Upper lobe of left lung (tissue), 6 donors: ENCODE results near the gene TPTE2. TPM values are rescaled to one million over a fixed set of nuclear protein-coding genes. Genes with fewer than 3 reads are reported as not detected.
"Not testable (repeated sequence)": the region's sequence is repeated elsewhere in the genome, so short reads cannot be mapped to it uniquely, and the experiment has no call there.

Experiments used
- ATAC-seq, 2 donors: fragments of 200-7000 bp; cut with Tn5 transposase; one replicate each; pipeline ENCODE4 v1.9.1; 2022; ENCODE audit warnings: mild to moderate bottlenecking in 2 of 2, moderate library complexity in 2 of 2; ENCODE audit not compliant: low FRiP score in 2 of 2
- DNase-seq, 2 donors: peaks; one replicate each; pipeline ENCODE4 v3.0.0-alpha.2; 2019 to 2020
- H3K27ac ChIP-seq, 4 donors: fragments of 200-600 bp; sonication (generic); one replicate each; pipeline ENCODE4 v1.5.1; 2016 to 2019
- H3K27me3 ChIP-seq, 4 donors: fragments of 200-600 bp; sonication (generic); one replicate each; pipeline ENCODE4 v1.5.1; 2017 to 2019
- H3K36me3 ChIP-seq, 4 donors: fragments of 200-600 bp; sonication (generic); one replicate each; pipeline ENCODE4 v1.5.1; 2016 to 2019
- H3K4me1 ChIP-seq, 4 donors: fragments of 200-600 bp; sonication (generic); one replicate each; pipeline ENCODE4 v1.5.1; 2018 to 2019
- H3K4me3 ChIP-seq, 4 donors: fragments of 200-600 bp; sonication (generic); one replicate each; pipeline ENCODE4 v1.5.1; 2017 to 2019; ENCODE audit warnings: mild to moderate bottlenecking in 2 of 4, moderate library complexity in 1 of 4
- H3K9me3 ChIP-seq, 4 donors: fragments of 200-600 bp; sonication (generic); one replicate each; pipeline ENCODE4 v1.5.1; 2018 to 2019
- CTCF ChIP-seq, 6 experiments: fragments of 450-650 bp in 4 of 6; fragments of 200-600 bp in 2 of 6; sonication (generic) in 2 of 6; IDR thresholded peaks; one replicate each; pipeline ENCODE4 v1.5.1; 2016 to 2019; ENCODE audit warnings: antibody characterized with exemption in 6 of 6
- EP300 ChIP-seq, 4 donors: sonication (generic); formaldehyde crosslinking; IDR thresholded peaks; one replicate each; pipeline ENCODE4 v1.5.1; 2017; ENCODE audit warnings: antibody characterized with exemption in 4 of 4, control low read depth in 2 of 4
- POLR2A ChIP-seq, 4 donors: fragments of 450-650 bp; IDR thresholded peaks; one replicate each; pipeline ENCODE4 v1.5.1; 2016 to 2017; ENCODE audit warnings: antibody characterized with exemption in 4 of 4, mild to moderate bottlenecking in 2 of 4
- POLR2AphosphoS5 ChIP-seq, 2 donors: sonication (generic); formaldehyde crosslinking; IDR thresholded peaks; one replicate each; pipeline ENCODE4 v1.5.1; 2017; ENCODE audit warnings: antibody characterized with exemption in 2 of 2
- WGBS, 2 donors: methylation state at CpG; one replicate each; pipeline ENCODE4 v1.1.5; 2017 to 2018; 5-methylcytosine and 5-hydroxymethylcytosine counted together
- total RNA-seq, 6 donors: library from RNA; depleted of rRNA in 4 of 6; stranded (reverse); fragments of >200 nt in 4 of 6; gene quantifications; one replicate each; pipeline versions ENCODE4 v1.1.0 to v1.2.1, GENCODE V29; 2016 to 2021
- donor health status: DM: no; HTN: no; CAD: no; lungs with moderate emphysema.
- donor health status: DM: no; HTN: yes; CAD: no; lungs with severe emphysema.

Gene TPTE2
- total RNA-seq, 6 donors from 2014 or later: not detected

- H3K4me1 ChIP-seq: no peaks in the 10 kb centered on the region
- H3K36me3 ChIP-seq: no peaks in the 10 kb centered on the region
- H3K9me3 ChIP-seq: no peaks in the 10 kb centered on the region
- H3K27me3 ChIP-seq: no peaks in the 10 kb centered on the region
- DNase-seq (no peak), ATAC-seq (no peak)
- no peak overlapping the region for H3K27ac ChIP-seq
- TF ChIP-seq EP300 (IDR thresholded peaks at IDR 0.05) (no peak), POLR2AphosphoS5 (IDR thresholded peaks at IDR 0.05) (no peak), POLR2A (IDR thresholded peaks at IDR 0.05) (no peak), CTCF (IDR thresholded peaks at IDR 0.05) (no peak)
- no peak overlapping the region for H3K4me3 ChIP-seq
Observed at GRCh38 chr13:19519049-19519448, 42.3 kb downstream of the TPTE2 start.

GRCh38 chr13:19507623-19508022, 53.7 kb downstream of the TPTE2 start:
- H3K4me1 ChIP-seq, DNase-seq, H3K4me3 ChIP-seq, ATAC-seq, H3K9me3 ChIP-seq, H3K27me3 ChIP-seq, H3K27ac ChIP-seq, H3K36me3 ChIP-seq: not testable (repeated sequence)
- WGBS, 2 donors: 75% methylated on average over 5 of the region's 5 CpGs

GRCh38 chr13:19460126-19460525, 101.2 kb downstream of the TPTE2 start:
- H3K27me3 ChIP-seq, H3K36me3 ChIP-seq, H3K27ac ChIP-seq, H3K4me3 ChIP-seq, H3K4me1 ChIP-seq: not testable (repeated sequence)
- H3K9me3 ChIP-seq: peaks cover 0 to 12% (median 3%) of the 10 kb centered on the region in 4 donors
- peak in 1 of 2 donors; percentile 15 for ATAC-seq
- DNase-seq: peak in 1 of 2 donors; percentile 38
- 68 to 71% methylated on average over 9 of the region's 9 CpGs for WGBS, 2 donors

GRCh38 chr13:19439056-19439686, 122.2 kb downstream of the TPTE2 start:
- 0% methylated on average over 1 of the region's 2 CpGs; no CpG with 5 or more reads in 1 of the 2 donors for WGBS, 2 donors
- not testable (repeated sequence) for ATAC-seq, H3K36me3 ChIP-seq, H3K4me1 ChIP-seq, H3K9me3 ChIP-seq, H3K27me3 ChIP-seq, H3K27ac ChIP-seq, H3K4me3 ChIP-seq
- peak in 1 of 2 donors; percentile 47 for DNase-seq
- peak in 2 of 6 experiments; percentile 14 to 50 for TF ChIP-seq CTCF (IDR thresholded peaks at IDR 0.05)

GRCh38 chr13:19437780-19438179, 123.6 kb downstream of the TPTE2 start:
- not testable (repeated sequence) for H3K9me3 ChIP-seq, ATAC-seq, H3K4me3 ChIP-seq, DNase-seq, H3K4me1 ChIP-seq, H3K27ac ChIP-seq, H3K36me3 ChIP-seq, H3K27me3 ChIP-seq
- WGBS, 2 donors: 76 to 77% methylated on average over 6 of the region's 6 CpGs

GRCh38 chr13:19422236-19422635, 139.1 kb downstream of the TPTE2 start:
- H3K27ac ChIP-seq, H3K4me3 ChIP-seq, H3K27me3 ChIP-seq, H3K9me3 ChIP-seq, H3K4me1 ChIP-seq, H3K36me3 ChIP-seq, DNase-seq, ATAC-seq: not testable (repeated sequence)
- 79 to 82% methylated on average over 2 of the region's 2 CpGs for WGBS, 2 donors

- H3K27ac ChIP-seq, ATAC-seq, H3K36me3 ChIP-seq, H3K4me1 ChIP-seq, H3K27me3 ChIP-seq, H3K4me3 ChIP-seq: not testable (repeated sequence)
- DNase-seq: peak in 1 of 2 donors; percentile 20
- WGBS, 2 donors: 83 to 85% methylated on average over 1 to 2 of the region's 4 CpGs
- peaks cover 0 to 20% (median 3%) of the 10 kb centered on the region in 4 donors for H3K9me3 ChIP-seq
Observed at GRCh38 chr13:19412494-19412893, 148.8 kb downstream of the TPTE2 start.

GRCh38 chr13:19382746-19383511, 178.4 kb downstream of the TPTE2 start:
- not testable (repeated sequence) for ATAC-seq, H3K27ac ChIP-seq, H3K4me1 ChIP-seq, H3K9me3 ChIP-seq, H3K4me3 ChIP-seq, H3K27me3 ChIP-seq, H3K36me3 ChIP-seq
- DNase-seq: peak in 1 of 2 donors; percentile 56
- 81 to 90% methylated on average over 18 to 29 of the region's 32 CpGs for WGBS, 2 donors
